Heart right ventricle (tissue), 16 donors: ENCODE results near the gene CDH13. TPM values are rescaled to one million over a fixed set of nuclear protein-coding genes. Genes with fewer than 3 reads are reported as not detected.

ENCODE experiments used
- ATAC-seq, 8 donors: fragments of 200-7000 bp; cut with Tn5 transposase; one replicate each; pipeline ENCODE4 v1.9.1; 2020; ENCODE audit warnings: mild to moderate bottlenecking in 8 of 8, moderate library complexity in 8 of 8, moderate number of reproducible peaks in 1 of 8
- DNase-seq, 2 donors: peaks; one replicate each; pipeline ENCODE4 v3.0.0-alpha.2; 2020
- H3K27ac ChIP-seq, 10 donors: fragments of 200-600 bp; sonication (generic) in 2 of 10; one replicate each; pipeline versions ENCODE4 v1.5.0 to v1.8.0; 2020 to 2022; ENCODE audit warnings: mild to moderate bottlenecking in 3 of 10
- H3K27me3 ChIP-seq, 7 donors: fragments of 200-600 bp; one replicate each; pipeline ENCODE4 v1.8.0; 2021 to 2022; ENCODE audit warnings: mild to moderate bottlenecking in 2 of 7
- H3K36me3 ChIP-seq, 9 donors: fragments of 200-600 bp; sonication (generic) in 1 of 9; one replicate each; pipeline versions ENCODE4 v1.5.0 to v1.8.0; 2020 to 2022; ENCODE audit warnings: mild to moderate bottlenecking in 2 of 9
- H3K4me1 ChIP-seq, 9 donors: fragments of 200-600 bp; sonication (generic) in 1 of 9; one replicate each; pipeline versions ENCODE4 v1.5.0 to v1.8.0; 2020 to 2022; ENCODE audit warnings: mild to moderate bottlenecking in 4 of 9
- H3K4me3 ChIP-seq, 10 donors: fragments of 200-600 bp; sonication (generic) in 2 of 10; one replicate each; pipeline versions ENCODE4 v1.5.0 to v1.8.0; 2020 to 2022; ENCODE audit warnings: mild to moderate bottlenecking in 7 of 10, moderate library complexity in 2 of 10
- H3K9me3 ChIP-seq, 11 donors: fragments of 200-600 bp in 10 of 11; sonication (generic) in 2 of 11; one replicate each; pipeline versions ENCODE4 v1.5.0 to v1.8.0; 2013 to 2022; ENCODE audit warnings: mild to moderate bottlenecking in 2 of 11, control low read depth in 1 of 11, moderate library complexity in 1 of 11
- WGBS, 2 donors: extraction: QIAGEN DNeasy Blood & Tissue Kit; methylation state at CpG; one replicate each; pipeline ENCODE4 v1.1.7; 2013; ENCODE audit warnings: inconsistent platforms in 1 of 2; 5-methylcytosine and 5-hydroxymethylcytosine counted together
- intact Hi-C, 10 donors: fragments of 100-400 bp; cut with DNase I; formaldehyde crosslinking; loops; one replicate each; pipeline versions ENCODE4 v1.11.1 to v1.14.2; 2022
- polyA plus RNA-seq, 2 donors: library from polyadenylated mRNA; stranded (reverse); fragments of 200-250 nt; gene quantifications; one replicate each; pipeline ENCODE4 v1.2.3, GENCODE V29; 2013
- total RNA-seq, 10 donors: library from RNA; stranded (reverse); fragmentation: NEBNext Ultra II Directional in 3 of 10; extraction: Animal tissue kit (Norgen Biotek cat#: 25700) in 3 of 10; gene quantifications; one replicate each; pipeline versions ENCODE4 v1.2.1 to v1.2.4, GENCODE V29; 2021 to 2023
- TF ChIP-seq, protein P1 (sequence below), 9 donors: fragments of 200-600 bp; sonication (generic) in 2 of 9; IDR thresholded peaks; one replicate each; pipeline versions ENCODE4 v1.5.0 to v1.8.0; 2021 to 2022; ENCODE audit warnings: antibody characterized with exemption in 9 of 9, mild to moderate bottlenecking in 5 of 9, moderate library complexity in 1 of 9
- donor health status: Arrhythmogenic right ventricular cardiomyopathy.
- donor health status: ischemic (EF 13 %, LVEDD 7.1; RV severe dilation, severe dysfunction).
- donor health status: healthy with polysubstance abuse.
- donor health status: DM: no; HTN: yes; CAD: no.
- donor health status: DM: no; HTN: no; CAD: no.
- donor health status: ischemic (EF 25% LVEDD 6.9; RV normal size, moderate dysfunction).
- donor health status: ischemic (EF 25% LVEDD 5.7; RV mildly dilated, moderate dysfunction).
- donor health status: healthy.
- donor health status: DM: yes; HTN: yes; CAD: no.
- donor health status: Ischemic cardiomyopathy.
- donor health status: ischemic (EF 35%, LVEDD 5.7; RV mildly dilated, moderate dysfunction).
- donor health status: nonischemic (EF 11% LVEDD 7.7; RV severe dilation, severe dysfunction).
- donor health status: DM: yes; HTN: yes; CAD: no.
- donor health status: PGD.
- donor health status: ischemic (EF 29% LVEDD 5.4; RV normal size, mild dysfunction).
- donor health status: nonischemic (EF 23%, LVEDD 6.1; RV moderate dilation, normal function).

The CDH13 gene
- total and polyA plus RNA-seq, 12 donors, result 15.5 to 221 (median 168) TPM

DNA sequence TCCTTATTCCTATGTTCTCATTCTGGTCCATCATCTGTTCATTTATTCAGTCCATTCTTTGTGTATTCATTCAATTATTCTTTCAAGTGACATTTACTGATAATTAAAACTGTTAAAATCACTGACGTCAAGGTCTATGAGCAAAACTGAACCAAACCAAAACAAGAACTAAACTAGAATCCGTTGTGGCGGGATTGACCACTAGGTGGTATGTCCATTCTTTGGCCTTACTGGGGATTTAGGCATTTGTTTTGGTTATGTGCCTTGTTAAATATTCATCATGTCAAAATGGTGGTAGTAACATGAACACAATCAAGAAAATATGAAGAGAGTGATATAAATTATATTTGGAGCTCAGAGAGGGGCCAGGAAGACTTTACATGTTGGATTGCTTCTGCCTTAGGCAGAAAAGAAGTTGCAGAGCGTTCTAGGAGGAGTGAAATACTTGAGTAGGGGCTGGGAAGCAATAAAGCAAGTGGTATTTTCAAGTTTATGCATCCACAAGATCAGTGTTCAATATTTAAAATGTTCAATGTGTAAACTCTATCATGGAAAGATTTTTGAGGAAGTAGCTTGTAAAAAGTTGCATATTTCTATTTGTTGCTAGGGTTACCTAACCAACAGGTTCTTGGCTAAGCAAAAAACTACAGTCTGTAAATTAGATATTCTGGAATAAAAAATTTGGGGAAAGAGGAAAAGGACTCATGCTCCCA lies 129.0 kb downstream of the CDH13 start:
- peaks cover 5 to 53% (median 31%) of the 10 kb centered on the region in 9 donors for H3K4me1 ChIP-seq
- intact Hi-C loops, result loop anchor here in 2 of 10 donors (5.0 to 10.0 kb wide), 2 partner anchors 239 to 257 kb away; no protein-coding TSS in a partner anchor
- 87% methylated on average over 4 of the region's 4 CpGs for WGBS, 2 donors

DNA sequence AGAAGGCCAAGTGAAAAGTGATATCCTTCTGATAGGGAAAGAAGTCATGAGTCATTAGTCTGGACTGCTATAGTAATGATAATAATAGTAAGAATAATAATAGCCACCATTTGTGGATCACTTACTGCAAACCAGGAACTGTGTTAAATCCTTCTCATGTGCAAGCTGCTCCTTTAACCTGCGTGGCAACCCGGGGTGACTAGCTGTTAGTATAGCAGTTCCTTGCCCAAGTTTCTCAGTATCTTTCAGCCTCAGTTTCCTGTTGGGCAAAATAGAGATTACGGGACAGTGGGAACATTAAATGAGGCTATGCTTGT lies 129.5 kb downstream of the CDH13 start:
- ATAC-seq, result peak in 2 of 8 donors; percentile 29 to 49
- WGBS, 2 donors, result 58 to 84% methylated on average over 3 of the region's 3 CpGs
- Histone ChIP-seq H3K4me1 (peaks cover 5 to 53% (median 31%) of the 10 kb centered on the region in 9 donors), H3K9me3 (no peaks in the 10 kb centered on the region), H3K27me3 (no peaks in the 10 kb centered on the region), H3K36me3 (no peaks in the 10 kb centered on the region), H3K4me3 (no peak overlapping the region), H3K27ac (peak overlapping the region in 6 of 10 donors; percentile 16 to 47 (median 29))
- TF ChIP-seq, protein P1, sequence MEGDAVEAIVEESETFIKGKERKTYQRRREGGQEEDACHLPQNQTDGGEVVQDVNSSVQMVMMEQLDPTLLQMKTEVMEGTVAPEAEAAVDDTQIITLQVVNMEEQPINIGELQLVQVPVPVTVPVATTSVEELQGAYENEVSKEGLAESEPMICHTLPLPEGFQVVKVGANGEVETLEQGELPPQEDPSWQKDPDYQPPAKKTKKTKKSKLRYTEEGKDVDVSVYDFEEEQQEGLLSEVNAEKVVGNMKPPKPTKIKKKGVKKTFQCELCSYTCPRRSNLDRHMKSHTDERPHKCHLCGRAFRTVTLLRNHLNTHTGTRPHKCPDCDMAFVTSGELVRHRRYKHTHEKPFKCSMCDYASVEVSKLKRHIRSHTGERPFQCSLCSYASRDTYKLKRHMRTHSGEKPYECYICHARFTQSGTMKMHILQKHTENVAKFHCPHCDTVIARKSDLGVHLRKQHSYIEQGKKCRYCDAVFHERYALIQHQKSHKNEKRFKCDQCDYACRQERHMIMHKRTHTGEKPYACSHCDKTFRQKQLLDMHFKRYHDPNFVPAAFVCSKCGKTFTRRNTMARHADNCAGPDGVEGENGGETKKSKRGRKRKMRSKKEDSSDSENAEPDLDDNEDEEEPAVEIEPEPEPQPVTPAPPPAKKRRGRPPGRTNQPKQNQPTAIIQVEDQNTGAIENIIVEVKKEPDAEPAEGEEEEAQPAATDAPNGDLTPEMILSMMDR (IDR thresholded peaks at IDR 0.05), result no peak
- intact Hi-C loops, result loop anchor here in 2 of 10 donors (5.0 to 10.0 kb wide), 2 partner anchors 239 to 256 kb away; no protein-coding TSS in a partner anchor
- DNase-seq, result no peak

More for the DNA sequence above, 129.0 kb downstream of the CDH13 start:
- ATAC-seq (no peak), DNase-seq (no peak)
- Histone ChIP-seq H3K4me3 (no peak overlapping the region), H3K27ac (peak overlapping the region in 4 of 10 donors; percentile 18 to 57 (median 42)), H3K9me3 (no peaks in the 10 kb centered on the region), H3K27me3 (no peaks in the 10 kb centered on the region), H3K36me3 (no peaks in the 10 kb centered on the region)
- TF ChIP-seq, protein P1 (IDR thresholded peaks at IDR 0.05), result no peak

DNA sequence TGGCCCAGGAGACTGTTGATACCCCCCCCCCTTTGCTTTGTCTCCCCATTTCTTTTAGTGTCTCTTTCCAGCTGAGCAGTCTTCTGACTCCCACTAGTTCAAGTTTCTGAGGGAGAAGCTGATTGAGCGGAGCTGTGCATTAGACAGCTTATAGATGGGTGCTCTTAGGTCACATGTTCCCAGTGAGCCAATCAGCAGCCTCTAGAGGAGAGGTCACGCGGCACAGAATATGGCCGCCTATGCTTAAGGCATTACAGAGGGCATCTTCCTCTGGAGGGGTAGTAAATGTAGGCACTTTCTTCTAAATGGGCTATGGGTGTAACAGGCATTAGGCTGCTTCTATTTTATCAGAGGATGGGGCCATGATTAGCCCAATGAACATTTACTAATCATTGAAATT lies 131.6 kb downstream of the CDH13 start:
- 98 to 99% methylated on average over 4 of the region's 4 CpGs for WGBS, 2 donors
- no peak for DNase-seq
- Histone ChIP-seq H3K36me3 (no peaks in the 10 kb centered on the region), H3K4me1 (peaks cover 5 to 64% (median 40%) of the 10 kb centered on the region in 9 donors), H3K9me3 (no peaks in the 10 kb centered on the region), H3K27me3 (no peaks in the 10 kb centered on the region), H3K27ac (no peak overlapping the region), H3K4me3 (no peak overlapping the region)
- intact Hi-C loops, result loop anchor here in 2 of 10 donors (5.0 to 10.0 kb wide), 2 partner anchors 236 to 254 kb away; no protein-coding TSS in a partner anchor
- TF ChIP-seq, protein P1 (IDR thresholded peaks at IDR 0.05), result no peak
- no peak for ATAC-seq

DNA sequence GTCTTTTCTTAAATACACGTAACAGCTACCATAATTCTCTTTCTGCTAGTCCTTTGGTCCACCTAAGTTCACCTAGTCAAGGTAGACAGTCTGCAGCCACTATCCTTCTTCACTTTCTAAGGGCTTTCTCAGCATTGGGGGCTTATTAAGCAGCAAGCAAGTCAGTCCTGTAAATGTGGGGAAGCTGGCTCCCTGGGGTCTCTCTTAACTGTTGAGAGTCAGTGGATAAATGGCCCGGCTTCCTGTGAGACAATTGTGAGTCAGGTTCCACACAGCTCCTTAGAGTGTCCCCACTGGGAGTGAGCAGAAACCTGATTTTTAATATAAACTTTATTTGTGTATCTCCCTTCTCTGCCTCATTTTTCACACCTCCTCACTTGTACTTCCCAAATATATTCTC lies 132.1 kb downstream of the CDH13 start:
- peaks cover 5 to 64% (median 40%) of the 10 kb centered on the region in 9 donors for H3K4me1 ChIP-seq
- TF ChIP-seq, protein P1 (IDR thresholded peaks at IDR 0.05), result no peak
- H3K36me3 ChIP-seq, result no peaks in the 10 kb centered on the region
- no peak overlapping the region for H3K27ac ChIP-seq
- intact Hi-C loops, result loop anchor here in 2 of 10 donors (5.0 to 10.0 kb wide), 2 partner anchors 236 to 253 kb away; no protein-coding TSS in a partner anchor
- DNase-seq, result no peak
- no peak overlapping the region for H3K4me3 ChIP-seq
- no peak for ATAC-seq
- H3K27me3 ChIP-seq, result no peaks in the 10 kb centered on the region
- no peaks in the 10 kb centered on the region for H3K9me3 ChIP-seq
- 91 to 95% methylated on average over 2 of the region's 2 CpGs for WGBS, 2 donors
